ENCODE results near the gene ANKIB1.

- peak; percentile 28 to 43 (median 38) for TF ChIP-seq CTCF (IDR thresholded peaks at IDR 0.05)
- TF ChIP-seq POLR2A (IDR thresholded peaks at IDR 0.05): no peak
These were observed 202.5 kb downstream of the ANKIB1 start for GRCh38 chr7:92448205-92448747.
